HEK293T (cell line): ENCODE data around the gene FILIP1.

ENCODE experiments used
- ARNT ChIP-seq: fragments of 450-650 bp; IDR thresholded peaks from 2 replicates; pipeline ENCODE4 v1.6.1; 2017; ENCODE audit warnings: mild to moderate bottlenecking
- BHLHE40 ChIP-seq: fragments of 450-650 bp; IDR thresholded peaks from 2 replicates; pipeline ENCODE4 v1.6.1; 2016; ENCODE audit warnings: mild to moderate bottlenecking, moderate library complexity, borderline replicate concordance
- CTBP1 ChIP-seq: fragments of 450-650 bp; IDR thresholded peaks from 2 replicates; pipeline ENCODE4 v1.6.1; 2016; ENCODE audit warnings: borderline replicate concordance
- ELF4 ChIP-seq: fragments of 450-650 bp; IDR thresholded peaks from 2 replicates; pipeline ENCODE4 v1.6.1; 2017; ENCODE audit warnings: antibody characterized with exemption
- FOXA1 ChIP-seq: fragments of 450-650 bp; IDR thresholded peaks from 2 replicates; pipeline ENCODE4 v1.6.1; 2016; ENCODE audit warnings: mild to moderate bottlenecking
- FOXM1 ChIP-seq: fragments of 450-650 bp; IDR thresholded peaks from 2 replicates; pipeline ENCODE4 v1.6.1; 2017; ENCODE audit warnings: mild to moderate bottlenecking, borderline replicate concordance
- HDGF ChIP-seq: fragments of 450-650 bp; IDR thresholded peaks from 2 replicates; pipeline ENCODE4 v1.6.1; 2017; ENCODE audit warnings: antibody characterized with exemption, borderline replicate concordance
- L3MBTL2 ChIP-seq: fragments of 450-650 bp; conservative IDR thresholded peaks from 2 replicates; pipeline ENCODE4 v1.6.1; 2016; ENCODE audit warnings: mild to moderate bottlenecking
- LEF1 ChIP-seq: fragments of 450-650 bp; IDR thresholded peaks from 2 replicates; pipeline ENCODE4 v1.6.1; 2017; ENCODE audit warnings: mild to moderate bottlenecking, borderline replicate concordance
- NFRKB ChIP-seq: fragments of 450-650 bp; IDR thresholded peaks from 2 replicates; pipeline ENCODE4 v1.6.1; 2016; ENCODE audit warnings: mild to moderate bottlenecking, moderate library complexity
- ZNF384 ChIP-seq: fragments of 450-650 bp; IDR thresholded peaks from 2 replicates; pipeline ENCODE4 v1.6.1; 2016

- TF ChIP-seq FOXM1 (no peak), HDGF (no peak), LEF1 (no peak), ZNF384 (no peak), FOXA1 (no peak), ARNT (no peak), ELF4 (no peak), CTBP1 (no peak), BHLHE40 (no peak), NFRKB (no peak), L3MBTL2 (no peak)
Observed at GRCh38 chr6:75315978-75316377, 177.6 kb downstream of the FILIP1 start.
